BLaER1 treated with 17β-estradiol and CSF1 and Interleukin-3, amounts not matched to agents 10 nM and 100 nM (cell line): ENCODE measurements around the gene TMEM37.

Source experiments
- H3K27ac ChIP-seq, 11 experiments: shearing (Covaris generic); formaldehyde crosslinking; 2 replicates each; pipeline ENCODE4 v1.8.1; 2022
- H3K27me3 ChIP-seq, 11 experiments: shearing (Covaris generic); formaldehyde crosslinking; 2 replicates each; pipeline ENCODE4 v1.8.1; 2022
- H3K36me3 ChIP-seq, 11 experiments: shearing (Covaris generic); formaldehyde crosslinking; 2 replicates each; pipeline ENCODE4 v1.8.1; 2022
- H3K4me1 ChIP-seq, 10 experiments: shearing (Covaris generic); formaldehyde crosslinking; 2 replicates each; pipeline ENCODE4 v1.8.1; 2022
- H3K4me2 ChIP-seq, 11 experiments: shearing (Covaris generic); formaldehyde crosslinking; 2 replicates each; pipeline ENCODE4 v1.8.1; 2022
- H3K4me3 ChIP-seq, 10 experiments: shearing (Covaris generic); formaldehyde crosslinking; 2 replicates each; pipeline ENCODE4 v1.8.1; 2022
- H3K9ac ChIP-seq, 11 experiments: shearing (Covaris generic); formaldehyde crosslinking; 2 replicates each; pipeline ENCODE4 v1.8.1; 2022
- H3K9me3 ChIP-seq, 11 experiments: shearing (Covaris generic); formaldehyde crosslinking; replicated peaks in 1 of 11; 2 replicates each; pipeline ENCODE4 v1.8.1; 2022
- H4K20me1 ChIP-seq, 11 experiments: shearing (Covaris generic); formaldehyde crosslinking; 2 replicates each; pipeline ENCODE4 v1.8.1; 2022
- Cebpa-rat ChIP-seq, 11 experiments: shearing (Covaris generic); IDR thresholded peaks; 2 replicates each; pipeline ENCODE4 v1.8.1; 2022

TMEM37 gene

GRCh38 chr2:119485336-119486110, 53.9 kb downstream of the TMEM37 start:
- H3K27me3 ChIP-seq, result no peaks in the 10 kb centered on the region
- TF ChIP-seq Cebpa-rat (IDR thresholded peaks at IDR 0.05), result no peak
- peaks cover 0 to 9% (median 0%) of the 10 kb centered on the region in 11 experiments; a peak in 1 of 22 replicates for H4K20me1 ChIP-seq
- H3K4me3 ChIP-seq, result no peak overlapping the region
- H3K27ac ChIP-seq, result no peak overlapping the region
- H3K36me3 ChIP-seq, result no peaks in the 10 kb centered on the region
- H3K9me3 ChIP-seq, result no peaks in the 10 kb centered on the region
- peaks cover 21 to 44% (median 34%) of the 10 kb centered on the region in 10 experiments for H3K4me1 ChIP-seq
- H3K4me2 ChIP-seq, result no peak overlapping the region
- no peak overlapping the region for H3K9ac ChIP-seq

GRCh38 chr2:119486196-119486827, 54.7 kb downstream of the TMEM37 start:
- Histone ChIP-seq H3K4me1 (peaks cover 21 to 44% (median 34%) of the 10 kb centered on the region in 10 experiments), H3K36me3 (no peaks in the 10 kb centered on the region), H3K27ac (no peak overlapping the region), H3K27me3 (no peaks in the 10 kb centered on the region), H4K20me1 (peaks cover 0 to 9% (median 0%) of the 10 kb centered on the region in 11 experiments; a peak in 1 of 22 replicates), H3K4me3 (no peak overlapping the region), H3K9ac (no peak overlapping the region), H3K9me3 (no peaks in the 10 kb centered on the region), H3K4me2 (no peak overlapping the region)
- no peak for TF ChIP-seq Cebpa-rat (IDR thresholded peaks at IDR 0.05)

- Histone ChIP-seq H3K36me3 (no peaks in the 10 kb centered on the region), H3K4me3 (no peak overlapping the region), H4K20me1 (peaks cover 0 to 9% (median 0%) of the 10 kb centered on the region in 11 experiments; a peak in 1 of 22 replicates), H3K9ac (no peak overlapping the region), H3K9me3 (no peaks in the 10 kb centered on the region), H3K4me2 (peak overlapping the region in 4 of 11 experiments; percentile 70 to 77 (median 73); a peak in 9 of 22 replicates), H3K27ac (no peak overlapping the region), H3K4me1 (peaks cover 20 to 42% (median 30%) of the 10 kb centered on the region in 10 experiments), H3K27me3 (no peaks in the 10 kb centered on the region)
- TF ChIP-seq Cebpa-rat (IDR thresholded peaks at IDR 0.05), result no peak
These were observed 55.2 kb downstream of the TMEM37 start for GRCh38 chr2:119486886-119487285.

GRCh38 chr2:119487434-119488244, 56.0 kb downstream of the TMEM37 start:
- no peak for TF ChIP-seq Cebpa-rat (IDR thresholded peaks at IDR 0.05)
- H4K20me1 ChIP-seq, result peaks cover 0 to 5% (median 0%) of the 10 kb centered on the region in 11 experiments; a peak in 1 of 22 replicates
- H3K4me3 ChIP-seq, result no peak overlapping the region
- H3K36me3 ChIP-seq, result no peaks in the 10 kb centered on the region
- no peaks in the 10 kb centered on the region for H3K27me3 ChIP-seq
- no peak overlapping the region for H3K27ac ChIP-seq
- peak overlapping the region in 9 of 11 experiments; percentile 18 to 77 (median 66); a peak in 14 of 22 replicates for H3K4me2 ChIP-seq
- no peaks in the 10 kb centered on the region for H3K9me3 ChIP-seq
- peaks cover 13 to 34% (median 23%) of the 10 kb centered on the region in 10 experiments for H3K4me1 ChIP-seq
- H3K9ac ChIP-seq, result 0 out of 22 replicates have a peak overlapping the region, but pooled peaks of 1 of the 11 experiments have one; percentile 36
